Measurements from ENCODE around the gene KRTAP9-4.
"Not testable (repeated sequence)": the region's sequence is repeated elsewhere in the genome, so short reads cannot be mapped to it uniquely, and the experiment has no call there.

KRTAP9-4 gene

DNA sequence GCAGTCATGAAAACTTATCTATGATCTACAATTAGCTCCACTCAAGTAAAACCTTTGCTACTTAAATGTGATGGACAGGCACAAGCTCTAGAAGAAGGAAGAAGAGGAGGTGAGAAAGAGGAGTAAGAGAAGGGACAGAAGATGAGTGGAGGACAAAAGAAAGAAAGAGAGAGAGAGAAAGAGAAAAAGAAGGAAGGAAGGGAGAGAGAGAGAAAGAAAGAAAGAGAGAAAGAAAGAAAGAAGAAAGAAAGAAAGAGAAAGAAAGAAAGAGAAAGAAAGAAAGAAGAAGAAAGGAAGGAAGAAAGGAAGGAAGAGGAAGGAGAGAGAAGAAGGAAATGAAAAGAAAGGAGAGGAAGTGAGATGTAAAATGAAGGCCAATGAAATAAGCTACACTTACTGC is 19.4 kb upstream of the KRTAP9-4 start:
- DNase-seq (ENCODE audit: low spot score), result no peak
- in situ Hi-C loops (cut with MboI; ENCODE audit: low pct_unique_long_range_greater_than_20kb, low sequenced_read_pairs, unreplicated experiment), result no loop called here
- TF ChIP-seq, protein P1, sequence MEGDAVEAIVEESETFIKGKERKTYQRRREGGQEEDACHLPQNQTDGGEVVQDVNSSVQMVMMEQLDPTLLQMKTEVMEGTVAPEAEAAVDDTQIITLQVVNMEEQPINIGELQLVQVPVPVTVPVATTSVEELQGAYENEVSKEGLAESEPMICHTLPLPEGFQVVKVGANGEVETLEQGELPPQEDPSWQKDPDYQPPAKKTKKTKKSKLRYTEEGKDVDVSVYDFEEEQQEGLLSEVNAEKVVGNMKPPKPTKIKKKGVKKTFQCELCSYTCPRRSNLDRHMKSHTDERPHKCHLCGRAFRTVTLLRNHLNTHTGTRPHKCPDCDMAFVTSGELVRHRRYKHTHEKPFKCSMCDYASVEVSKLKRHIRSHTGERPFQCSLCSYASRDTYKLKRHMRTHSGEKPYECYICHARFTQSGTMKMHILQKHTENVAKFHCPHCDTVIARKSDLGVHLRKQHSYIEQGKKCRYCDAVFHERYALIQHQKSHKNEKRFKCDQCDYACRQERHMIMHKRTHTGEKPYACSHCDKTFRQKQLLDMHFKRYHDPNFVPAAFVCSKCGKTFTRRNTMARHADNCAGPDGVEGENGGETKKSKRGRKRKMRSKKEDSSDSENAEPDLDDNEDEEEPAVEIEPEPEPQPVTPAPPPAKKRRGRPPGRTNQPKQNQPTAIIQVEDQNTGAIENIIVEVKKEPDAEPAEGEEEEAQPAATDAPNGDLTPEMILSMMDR (IDR thresholded peaks at IDR 0.05; ENCODE audit: extremely low read depth, insufficient read depth, missing control alignments), result no peak

- DNase-seq (ENCODE audit: low spot score), result no peak
- in situ Hi-C loops (cut with MboI; ENCODE audit: low pct_unique_long_range_greater_than_20kb, low sequenced_read_pairs, unreplicated experiment), result no loop called here
- TF ChIP-seq, protein P1 (IDR thresholded peaks at IDR 0.05; ENCODE audit: extremely low read depth, insufficient read depth, missing control alignments), result no peak
Observed at GRCh38 chr17:41231731-41232130, 17.8 kb upstream of the KRTAP9-4 start.

- DNase-seq (ENCODE audit: low spot score); in situ Hi-C loops (cut with MboI; ENCODE audit: low pct_unique_long_range_greater_than_20kb, low sequenced_read_pairs, unreplicated experiment): not testable (repeated sequence)
Observed at GRCh38 chr17:41232399-41233105, 16.9 kb upstream of the KRTAP9-4 start, which contains the start of gene KRTAP9-3. Gene KRTAP9-3 (plus strand): TSS chr17:41232449. CDS start chr17:41232502, 53 bp downstream.

DNA sequence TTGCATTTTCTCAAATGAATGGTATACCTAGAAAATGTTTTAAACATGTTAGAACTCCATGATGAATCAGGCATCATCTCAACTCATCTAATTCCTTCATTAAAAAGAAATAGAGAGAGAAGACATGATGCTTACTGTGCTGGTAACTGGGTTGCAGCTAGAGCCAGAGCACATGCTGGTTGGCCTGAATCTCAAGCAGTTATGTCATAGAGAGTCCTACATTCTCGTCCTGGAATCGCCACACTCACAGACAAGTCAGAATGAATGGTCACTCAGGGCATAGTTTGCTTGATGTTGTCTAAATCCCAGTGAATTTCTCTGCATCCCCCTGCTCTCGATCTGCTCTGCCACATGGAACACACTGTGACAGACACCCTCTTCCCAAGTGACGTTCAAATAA is 12.4 kb upstream of the KRTAP9-4 start:
- in situ Hi-C loops (cut with MboI; ENCODE audit: low pct_unique_long_range_greater_than_20kb, low sequenced_read_pairs, unreplicated experiment); DNase-seq (ENCODE audit: low spot score): not testable (repeated sequence)

- DNase-seq (ENCODE audit: low spot score); in situ Hi-C loops (cut with MboI; ENCODE audit: low pct_unique_long_range_greater_than_20kb, low sequenced_read_pairs, unreplicated experiment): not testable (repeated sequence)
Observed at GRCh38 chr17:41237949-41238437, 11.5 kb upstream of the KRTAP9-4 start, which contains the start of gene KRTAP9-8. Gene KRTAP9-8 (plus strand): TSS chr17:41237999. CDS start chr17:41238052, 53 bp downstream.

- in situ Hi-C loops (cut with MboI; ENCODE audit: low pct_unique_long_range_greater_than_20kb, low sequenced_read_pairs, unreplicated experiment), result not testable (repeated sequence)
Observed at GRCh38 chr17:41246995-41247787, 2.3 kb upstream of the KRTAP9-4 start.

DNA sequence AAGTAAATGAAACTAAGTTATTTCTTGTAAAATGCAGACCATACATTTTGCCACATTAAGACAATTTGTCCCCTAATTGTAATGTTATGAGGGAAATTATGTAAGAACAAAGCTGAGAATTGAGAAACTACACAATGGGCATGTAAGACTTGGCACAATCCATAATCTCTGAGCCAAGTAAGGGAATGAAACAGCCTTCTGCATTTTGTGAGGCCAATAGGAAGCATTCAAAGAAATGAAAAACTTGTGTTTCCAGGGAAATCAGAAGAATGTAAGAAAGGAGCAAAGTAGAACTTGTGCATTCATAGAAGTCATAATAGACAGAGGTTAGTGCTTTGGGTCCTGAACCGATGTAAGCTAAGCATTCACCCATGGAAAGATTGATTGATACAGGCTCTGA is 1.8 kb downstream of the KRTAP9-4 start:
- TF ChIP-seq, protein P1 (IDR thresholded peaks at IDR 0.05; ENCODE audit: extremely low read depth, insufficient read depth, missing control alignments), result no peak
- no peak for DNase-seq (ENCODE audit: low spot score)
- in situ Hi-C loops (cut with MboI; ENCODE audit: low pct_unique_long_range_greater_than_20kb, low sequenced_read_pairs, unreplicated experiment), result no loop called here

More at GRCh38 chr17:41246995-41247787, 2.3 kb upstream of the KRTAP9-4 start:
- DNase-seq (ENCODE audit: low spot score), result not testable (repeated sequence)

DNA sequence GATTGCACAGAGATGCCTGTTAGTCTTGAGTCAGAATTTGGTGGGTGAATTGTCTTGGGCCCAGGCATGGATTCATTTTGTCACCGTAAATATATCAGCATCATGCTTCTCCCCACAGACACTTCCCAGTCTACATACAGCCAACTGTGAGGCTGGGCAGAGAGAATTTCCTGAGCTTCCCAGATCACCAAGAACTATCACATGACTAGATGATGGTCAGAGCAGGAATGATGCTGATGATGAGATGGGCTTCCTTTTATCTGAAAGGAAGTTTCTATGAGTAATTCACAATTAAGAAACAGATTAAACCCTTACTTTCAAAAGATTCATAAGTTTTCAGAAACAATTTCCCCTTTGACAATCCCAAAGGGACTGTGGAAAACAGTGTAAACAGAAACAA is 5.4 kb downstream of the KRTAP9-4 start:
- TF ChIP-seq, protein P1 (IDR thresholded peaks at IDR 0.05; ENCODE audit: extremely low read depth, insufficient read depth, missing control alignments), result no peak
- in situ Hi-C loops (cut with MboI; ENCODE audit: low pct_unique_long_range_greater_than_20kb, low sequenced_read_pairs, unreplicated experiment), result no loop called here
- DNase-seq (ENCODE audit: low spot score), result no peak

GRCh38 chr17:41255381-41256290 is 6.1 kb downstream of the KRTAP9-4 start, which contains the start of gene KRTAP9-9:
Gene KRTAP9-9 (plus strand): TSS chr17:41255384.
- in situ Hi-C loops (cut with MboI; ENCODE audit: low pct_unique_long_range_greater_than_20kb, low sequenced_read_pairs, unreplicated experiment), result not testable (repeated sequence)
- peak; percentile 0 for DNase-seq (ENCODE audit: low spot score)
